WTC11 (cell line): ENCODE data around the gene LDLRAD1. TPM values are rescaled to one million over a fixed set of nuclear protein-coding genes. Genes with fewer than 3 reads are reported as not detected.

Source experiments
- ATAC-seq: fragments of 200-7000 bp; cut with Tn5 transposase; 2 replicates; pipeline ENCODE4 v1.10.0; 2021; ENCODE audit warnings: mild to moderate bottlenecking, moderate library complexity
- CTCF ChIA-PET: fragments of 300-600 bp; sonication (Branson Sonifier 250); formaldehyde crosslinking; loops from one replicate; lab custom pipeline; 2021; ENCODE audit warnings: antibody characterized with exemption; lab: Charles Lee
- POLR2A ChIA-PET: fragments of 350-600 bp; sonication (Branson Sonifier 250); formaldehyde crosslinking; loops from one replicate; lab custom pipeline; 2021; ENCODE audit warnings: antibody characterized with exemption; lab: Charles Lee
- DNase-seq: peaks from one replicate; pipeline ENCODE4 v3.0.0; 2021; ENCODE audit warnings: low spot score
- H3K27ac Mint-ChIP-seq: 2 replicates; pipeline ENCODE4 v1.8.0; 2021; ENCODE audit warnings: mixed read lengths
- H3K27me3 Mint-ChIP-seq: 2 replicates; pipeline ENCODE4 v1.8.0; 2021; ENCODE audit warnings: low read depth, mild to moderate bottlenecking, moderate library complexity, mixed read lengths
- H3K36me3 Mint-ChIP-seq: 2 replicates; pipeline ENCODE4 v1.8.0; 2021; ENCODE audit warnings: mixed read lengths
- H3K4me1 Mint-ChIP-seq: 2 replicates; pipeline ENCODE4 v1.8.0; 2022; ENCODE audit warnings: mixed read lengths
- H3K4me3 Mint-ChIP-seq: 2 replicates; pipeline ENCODE4 v1.8.0; 2021; ENCODE audit warnings: mild to moderate bottlenecking, moderate library complexity, mixed read lengths
- H3K9me3 Mint-ChIP-seq: 2 replicates; pipeline ENCODE4 v1.8.0; 2021; ENCODE audit warnings: mixed read lengths
- ATF3 ChIP-seq: sonication (generic); formaldehyde crosslinking; conservative IDR thresholded peaks from 2 replicates; pipeline ENCODE4 v1.8.1; 2022; ENCODE audit warnings: mild to moderate bottlenecking, missing genetic modification reagents
- ERG ChIP-seq: fragments of 250-450 bp; sonication (Bioruptor Pico); IDR thresholded peaks from 2 replicates; pipeline ENCODE4 v1.8.0; 2021; ENCODE audit warnings: mild to moderate bottlenecking
- ETV6 ChIP-seq: sonication (generic); formaldehyde crosslinking; IDR thresholded peaks from 2 replicates; pipeline ENCODE4 v1.8.1; 2022; ENCODE audit warnings: mild to moderate bottlenecking, missing genetic modification reagents
- FOXJ3 ChIP-seq: sonication (generic); formaldehyde crosslinking; IDR thresholded peaks from 2 replicates; pipeline ENCODE4 v1.9.0; 2021; ENCODE audit warnings: missing genetic modification reagents, mild to moderate bottlenecking, borderline replicate concordance
- GRHL2 ChIP-seq: fragments of 250-450 bp; sonication (Bioruptor Pico); IDR thresholded peaks from 2 replicates; pipeline ENCODE4 v1.8.0; 2022; ENCODE audit warnings: mild to moderate bottlenecking, moderate library complexity; ENCODE audit not compliant: insufficient replicate concordance, severe bottlenecking
- GTF2I ChIP-seq: fragments of 250-450 bp; sonication (Bioruptor Pico); conservative IDR thresholded peaks from 2 replicates; pipeline ENCODE4 v1.4.0; 2021; ENCODE audit warnings: mild to moderate bottlenecking
- HMGXB4 ChIP-seq: sonication (generic); formaldehyde crosslinking; IDR thresholded peaks from 2 replicates; pipeline ENCODE4 v1.8.1; 2023; ENCODE audit warnings: mild to moderate bottlenecking, moderate library complexity, missing genetic modification reagents
- IRF1 ChIP-seq: sonication (generic); formaldehyde crosslinking; IDR thresholded peaks from 2 replicates; pipeline ENCODE4 v1.8.0; 2023; ENCODE audit warnings: missing genetic modification reagents
- IRF2 ChIP-seq: sonication (generic); formaldehyde crosslinking; IDR thresholded peaks from 2 replicates; pipeline ENCODE4 v1.8.0; 2022; ENCODE audit warnings: low read depth, missing genetic modification reagents, borderline replicate concordance
- JUN ChIP-seq: sonication (generic); formaldehyde crosslinking; IDR thresholded peaks from 2 replicates; pipeline ENCODE4 v1.8.0; 2023; ENCODE audit warnings: mild to moderate bottlenecking, missing genetic modification reagents
- MAX ChIP-seq: sonication (generic); formaldehyde crosslinking; IDR thresholded peaks from 2 replicates; pipeline ENCODE4 v1.8.0; 2022; ENCODE audit warnings: mild to moderate bottlenecking, missing genetic modification reagents
- NR2C2 ChIP-seq: sonication (generic); formaldehyde crosslinking; IDR thresholded peaks from 2 replicates; pipeline ENCODE4 v1.8.0; 2022; ENCODE audit warnings: mild to moderate bottlenecking, missing genetic modification reagents
- OVOL2 ChIP-seq: fragments of 250-450 bp; sonication (Bioruptor Pico); IDR thresholded peaks from 2 replicates; pipeline ENCODE4 v1.9.0; 2021; ENCODE audit warnings: mild to moderate bottlenecking, borderline replicate concordance
- SMAD3 ChIP-seq: sonication (generic); formaldehyde crosslinking; IDR thresholded peaks from 2 replicates; pipeline ENCODE4 v1.8.0; 2022; ENCODE audit warnings: missing genetic modification reagents, mild to moderate bottlenecking, borderline replicate concordance
- SP1 ChIP-seq: sonication (generic); formaldehyde crosslinking; conservative IDR thresholded peaks from 2 replicates; pipeline ENCODE4 v1.8.1; 2022; ENCODE audit warnings: missing genetic modification reagents
- TCF7 ChIP-seq: sonication (generic); formaldehyde crosslinking; IDR thresholded peaks from 2 replicates; pipeline ENCODE4 v1.8.0; 2022; ENCODE audit warnings: mild to moderate bottlenecking, low read depth, missing genetic modification reagents, moderate library complexity
- TEAD4 ChIP-seq: sonication (generic); formaldehyde crosslinking; IDR thresholded peaks from 2 replicates; pipeline ENCODE4 v1.8.0; 2022; ENCODE audit warnings: mild to moderate bottlenecking, missing genetic modification reagents
- TP53 ChIP-seq: sonication (generic); formaldehyde crosslinking; IDR thresholded peaks from 2 replicates; pipeline ENCODE4 v1.8.1; 2023; ENCODE audit warnings: mild to moderate bottlenecking, missing genetic modification reagents
- ZBTB43 ChIP-seq: sonication (generic); formaldehyde crosslinking; IDR thresholded peaks from 2 replicates; pipeline ENCODE4 v1.8.1; 2023; ENCODE audit warnings: mild to moderate bottlenecking, missing genetic modification reagents
- ZNF232 ChIP-seq: sonication (generic); formaldehyde crosslinking; IDR thresholded peaks from 2 replicates; pipeline ENCODE4 v1.8.0; 2022; ENCODE audit warnings: mild to moderate bottlenecking, missing genetic modification reagents
- ZNF263 ChIP-seq: sonication (generic); formaldehyde crosslinking; IDR thresholded peaks from 2 replicates; pipeline ENCODE4 v1.8.1; 2022; ENCODE audit warnings: low read depth, mild to moderate bottlenecking, moderate library complexity, missing genetic modification reagents
- ZNF281 ChIP-seq: sonication (generic); formaldehyde crosslinking; IDR thresholded peaks from 2 replicates; pipeline ENCODE4 v1.8.0; 2023; ENCODE audit warnings: mild to moderate bottlenecking, missing genetic modification reagents
- ZSCAN18 ChIP-seq: fragments of 250-450 bp; sonication (Bioruptor Pico); IDR thresholded peaks from 2 replicates; pipeline ENCODE4 v2.1.2; 2022; ENCODE audit warnings: mild to moderate bottlenecking, moderate library complexity
- total RNA-seq: library from RNA; stranded (reverse); gene quantifications from 3 replicates; pipeline ENCODE4 v1.2.3, GENCODE V29; 2021

The LDLRAD1 gene
- total RNA-seq, 1 experiment from 2014 or later = 0.09 TPM

- H3K27ac Mint-ChIP-seq = no peak overlapping the region
- CTCF ChIA-PET = interaction anchor here (1.7 kb wide), 1 partner anchor 11 kb away, joined by 8 read pairs; no protein-coding TSS in a partner anchor
- ATAC-seq = no peak
- no peak for DNase-seq
- H3K4me3 Mint-ChIP-seq = no peak overlapping the region
- TF ChIP-seq MAX (CRISPR knock-in tag) (no peak), ATF3 (CRISPR knock-in tag) (no peak), ZBTB43 (no peak), IRF2 (no peak), IRF1 (no peak), SP1 (CRISPR knock-in tag) (no peak), TEAD4 (CRISPR knock-in tag) (no peak), ZSCAN18 (CRISPR knock-in tag) (no peak), OVOL2 (CRISPR knock-in tag) (no peak), ZNF263 (CRISPR knock-in tag) (no peak), SMAD3 (no peak)
- H3K4me1 Mint-ChIP-seq = no peaks in the 10 kb centered on the region
- H3K36me3 Mint-ChIP-seq = peaks cover 2% of the 10 kb centered on the region; the same call in 1 of the 2 replicates
- POLR2A ChIA-PET = no interaction called here
- peaks cover 15% of the 10 kb centered on the region for H3K9me3 Mint-ChIP-seq
- peaks cover 14% of the 10 kb centered on the region for H3K27me3 Mint-ChIP-seq
These were observed 14.7 kb downstream of the LDLRAD1 start for GRCh38 chr1:54003249-54003646.

- DNase-seq = no peak
- CTCF ChIA-PET = interaction anchor here (1.7 to 1.8 kb wide), 2 partner anchors 11 kb away, joined by 8 to 9 read pairs; no protein-coding TSS in a partner anchor
- ATAC-seq = no peak
These were observed 15.3 kb downstream of the LDLRAD1 start for GRCh38 chr1:54002544-54003248.

GRCh38 chr1:54001591-54001990 lies 16.4 kb downstream of the LDLRAD1 start:
- H3K9me3 Mint-ChIP-seq = peaks cover 19% of the 10 kb centered on the region
- H3K4me3 Mint-ChIP-seq = no peak overlapping the region
- ATAC-seq (no peak), DNase-seq (no peak)
- H3K36me3 Mint-ChIP-seq = peaks cover 2% of the 10 kb centered on the region; the same call in 1 of the 2 replicates
- ChIA-PET CTCF (interaction anchor here (1.8 kb wide), 1 partner anchor 10 kb away, joined by 9 read pairs; no protein-coding TSS in a partner anchor), POLR2A (no interaction called here)
- no peak overlapping the region for H3K27ac Mint-ChIP-seq
- peaks cover 18% of the 10 kb centered on the region for H3K27me3 Mint-ChIP-seq
- no peaks in the 10 kb centered on the region for H3K4me1 Mint-ChIP-seq
- TF ChIP-seq HMGXB4 (CRISPR knock-in tag) (no peak), ERG (CRISPR knock-in tag) (no peak), TCF7 (CRISPR knock-in tag) (no peak), GRHL2 (CRISPR knock-in tag) (no peak), GTF2I (CRISPR knock-in tag) (no peak), MAX (CRISPR knock-in tag) (no peak), ZNF281 (CRISPR knock-in tag) (no peak), FOXJ3 (CRISPR knock-in tag) (no peak)

More at GRCh38 chr1:54002544-54003248, 15.3 kb downstream of the LDLRAD1 start:
- TF ChIP-seq NR2C2 (CRISPR knock-in tag) (no peak), ZNF232 (CRISPR knock-in tag) (no peak), OVOL2 (CRISPR knock-in tag) (no peak), GRHL2 (CRISPR knock-in tag) (no peak), ETV6 (CRISPR knock-in tag) (no peak), JUN (no peak), SMAD3 (no peak), TP53 (CRISPR knock-in tag) (no peak), IRF2 (no peak)
- H3K36me3 Mint-ChIP-seq = peaks cover 2% of the 10 kb centered on the region; the same call in 1 of the 2 replicates
- no peaks in the 10 kb centered on the region for H3K4me1 Mint-ChIP-seq
- peaks cover 19% of the 10 kb centered on the region for H3K9me3 Mint-ChIP-seq
- no peak overlapping the region for H3K27ac Mint-ChIP-seq
- H3K4me3 Mint-ChIP-seq = no peak overlapping the region
- H3K27me3 Mint-ChIP-seq = peaks cover 14% of the 10 kb centered on the region
- POLR2A ChIA-PET = no interaction called here
